Measurements from ENCODE around the gene PCNX1.
"Not testable (repeated sequence)": the region's sequence is repeated elsewhere in the genome, so short reads cannot be mapped to it uniquely, and the experiment has no call there.

PCNX1 gene

DNA sequence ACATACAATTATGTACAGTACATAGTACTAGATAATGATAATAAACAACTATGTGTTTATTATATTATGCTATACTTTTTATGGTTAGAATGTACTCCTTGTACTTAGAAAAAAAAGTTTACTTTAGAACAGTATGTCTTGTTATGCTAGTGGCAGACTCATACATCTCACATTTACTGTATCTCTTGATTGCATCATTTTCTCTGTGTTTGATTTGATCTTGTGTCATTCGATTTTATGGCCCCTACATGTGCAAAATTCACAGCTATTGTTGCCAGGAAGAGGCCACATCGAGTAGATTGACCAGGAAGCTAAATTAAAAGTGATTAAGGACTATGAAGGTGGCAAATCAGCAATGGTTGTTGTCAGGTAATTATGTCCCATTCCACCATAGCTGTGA is 153.0 kb downstream of the PCNX1 start:
- H3K27ac ChIP-seq (ENCODE audit: low read depth, low read length): no peak overlapping the region
- no peaks in the 10 kb centered on the region for H3K4me1 ChIP-seq (ENCODE audit: control insufficient read depth, insufficient read depth, low read length)
- no peak overlapping the region for H3K9ac ChIP-seq (ENCODE audit: low read length)
- peaks cover 10% of the 10 kb centered on the region for H3K36me3 ChIP-seq (ENCODE audit: control insufficient read depth, insufficient read depth, low read length)
- H3K4me3 ChIP-seq (ENCODE audit: low read length): no peak overlapping the region
- H3K27me3 ChIP-seq (ENCODE audit: control insufficient read depth, insufficient read depth, low read length): no peaks in the 10 kb centered on the region

DNA sequence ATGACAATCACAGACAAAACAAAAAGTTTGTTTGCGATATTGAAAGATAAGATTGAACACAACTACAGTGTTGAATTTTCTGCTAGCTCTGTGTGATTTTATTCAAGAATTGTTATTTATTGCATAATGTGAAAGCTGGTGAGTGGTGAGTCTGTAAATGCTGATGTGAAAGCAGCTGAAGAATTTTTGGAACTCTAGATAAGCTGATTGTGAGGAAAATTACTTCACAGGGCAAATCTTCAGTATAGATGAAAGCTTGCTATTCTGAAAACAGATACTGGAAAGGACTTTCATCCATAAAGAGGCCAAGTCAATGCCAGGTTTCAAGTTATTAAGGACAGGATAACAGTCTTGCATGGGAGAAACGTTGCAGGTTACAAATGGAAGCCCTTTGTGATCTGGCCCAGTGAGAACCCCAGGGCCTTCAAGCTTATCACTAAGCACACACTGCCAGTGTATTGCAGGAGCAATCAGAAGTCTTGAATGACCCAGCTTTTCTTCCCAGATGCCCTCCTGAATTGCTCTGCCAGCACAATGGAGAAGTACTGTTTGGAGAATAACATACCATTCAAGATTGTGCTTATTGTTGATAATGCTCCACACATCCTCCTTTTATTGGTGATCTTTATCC is 153.7 kb downstream of the PCNX1 start:
- Histone ChIP-seq H3K27me3 (ENCODE audit: control insufficient read depth, insufficient read depth, low read length) (no peaks in the 10 kb centered on the region), H3K36me3 (ENCODE audit: control insufficient read depth, insufficient read depth, low read length) (peaks cover 10% of the 10 kb centered on the region), H3K4me1 (ENCODE audit: control insufficient read depth, insufficient read depth, low read length) (no peaks in the 10 kb centered on the region), H3K9ac (ENCODE audit: low read length) (no peak overlapping the region), H3K27ac (ENCODE audit: low read depth, low read length) (no peak overlapping the region), H3K4me3 (ENCODE audit: low read length) (no peak overlapping the region)

DNA sequence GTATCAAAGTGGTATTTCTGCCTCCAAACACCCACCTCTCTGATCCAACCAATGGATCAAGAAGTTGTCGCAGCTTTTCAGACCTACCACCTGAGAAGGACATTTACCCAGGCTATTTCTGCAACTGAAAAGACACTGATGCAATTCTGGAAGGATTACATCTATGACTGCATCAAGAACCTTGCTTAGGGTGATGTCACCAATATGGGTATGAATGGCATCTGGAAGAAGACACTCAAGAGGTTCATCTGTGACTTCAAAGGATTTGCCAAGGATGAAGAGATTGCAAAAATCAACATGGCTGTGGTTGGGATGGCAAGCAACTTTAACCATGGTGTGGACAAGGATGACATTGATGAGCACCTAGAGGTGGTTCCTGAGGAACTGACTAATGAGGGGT is 154.2 kb downstream of the PCNX1 start:
- H3K27ac ChIP-seq (ENCODE audit: low read depth, low read length): no peak overlapping the region
- H3K9ac ChIP-seq (ENCODE audit: low read length): no peak overlapping the region
- no peaks in the 10 kb centered on the region for H3K27me3 ChIP-seq (ENCODE audit: control insufficient read depth, insufficient read depth, low read length)
- no peak overlapping the region for H3K4me3 ChIP-seq (ENCODE audit: low read length)
- H3K36me3 ChIP-seq (ENCODE audit: control insufficient read depth, insufficient read depth, low read length): peaks cover 10% of the 10 kb centered on the region
- no peaks in the 10 kb centered on the region for H3K4me1 ChIP-seq (ENCODE audit: control insufficient read depth, insufficient read depth, low read length)

DNA sequence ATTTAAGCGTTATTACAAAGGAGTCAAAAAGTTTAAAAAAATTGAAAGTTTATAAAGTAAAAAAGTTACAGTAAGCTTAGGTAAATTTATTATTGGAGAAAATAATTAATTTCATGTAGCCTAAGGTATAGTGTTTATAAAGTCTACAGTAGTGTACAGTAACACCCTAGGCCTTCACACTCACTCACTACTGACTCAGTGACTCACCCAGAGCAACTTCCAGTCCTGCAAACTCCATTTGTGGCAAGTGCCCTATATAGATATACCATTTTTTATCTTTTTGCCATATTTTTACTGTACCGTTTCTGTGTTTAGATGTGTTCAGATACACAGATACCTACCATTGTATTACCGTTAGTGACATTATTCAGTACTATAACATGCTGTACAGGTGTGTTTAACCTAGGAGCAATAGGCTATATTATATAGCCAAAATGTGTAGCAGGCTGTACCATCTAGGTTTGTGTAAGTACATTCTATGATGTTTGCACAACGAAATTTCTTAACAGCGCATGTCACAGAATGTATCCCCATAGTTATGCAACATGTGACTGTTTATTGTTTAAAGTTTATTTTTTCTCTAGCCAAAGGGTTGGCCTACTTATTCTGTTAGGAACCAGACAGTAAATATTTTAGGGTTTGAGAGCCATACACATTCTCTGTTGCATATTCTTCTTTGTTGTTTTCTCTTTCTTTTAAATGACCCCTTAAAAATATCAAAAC is 155.5 kb downstream of the PCNX1 start:
- H3K36me3 ChIP-seq (ENCODE audit: control insufficient read depth, insufficient read depth, low read length): peaks cover 10% of the 10 kb centered on the region
- no peak overlapping the region for H3K9ac ChIP-seq (ENCODE audit: low read length)
- H3K4me3 ChIP-seq (ENCODE audit: low read length): no peak overlapping the region
- H3K27me3 ChIP-seq (ENCODE audit: control insufficient read depth, insufficient read depth, low read length): no peaks in the 10 kb centered on the region
- no peaks in the 10 kb centered on the region for H3K4me1 ChIP-seq (ENCODE audit: control insufficient read depth, insufficient read depth, low read length)
- H3K27ac ChIP-seq (ENCODE audit: low read depth, low read length): no peak overlapping the region

DNA sequence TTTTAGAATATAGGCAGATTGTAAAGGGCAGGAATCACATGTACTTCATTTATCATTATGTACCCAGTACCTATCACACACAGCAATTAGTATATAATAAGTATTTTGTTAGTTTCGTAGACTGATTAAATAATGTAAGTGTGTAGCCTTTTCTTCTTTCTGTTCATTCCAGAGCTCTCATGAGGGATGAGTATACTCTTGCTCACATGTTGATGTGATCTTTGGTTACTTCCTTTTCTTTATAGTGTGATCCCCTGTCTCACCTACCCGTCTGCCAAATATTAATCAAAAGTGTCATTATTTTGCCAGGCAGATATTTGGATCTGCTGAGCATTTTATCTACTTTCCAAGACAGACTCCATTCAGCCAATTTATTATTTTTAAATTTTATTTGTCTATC is 156.1 kb downstream of the PCNX1 start:
- H3K9ac ChIP-seq (ENCODE audit: low read length): no peak overlapping the region
- H3K36me3 ChIP-seq (ENCODE audit: control insufficient read depth, insufficient read depth, low read length): peaks cover 12% of the 10 kb centered on the region
- H3K4me3 ChIP-seq (ENCODE audit: low read length): no peak overlapping the region
- no peaks in the 10 kb centered on the region for H3K4me1 ChIP-seq (ENCODE audit: control insufficient read depth, insufficient read depth, low read length)
- no peaks in the 10 kb centered on the region for H3K27me3 ChIP-seq (ENCODE audit: control insufficient read depth, insufficient read depth, low read length)
- no peak overlapping the region for H3K27ac ChIP-seq (ENCODE audit: low read depth, low read length)

DNA sequence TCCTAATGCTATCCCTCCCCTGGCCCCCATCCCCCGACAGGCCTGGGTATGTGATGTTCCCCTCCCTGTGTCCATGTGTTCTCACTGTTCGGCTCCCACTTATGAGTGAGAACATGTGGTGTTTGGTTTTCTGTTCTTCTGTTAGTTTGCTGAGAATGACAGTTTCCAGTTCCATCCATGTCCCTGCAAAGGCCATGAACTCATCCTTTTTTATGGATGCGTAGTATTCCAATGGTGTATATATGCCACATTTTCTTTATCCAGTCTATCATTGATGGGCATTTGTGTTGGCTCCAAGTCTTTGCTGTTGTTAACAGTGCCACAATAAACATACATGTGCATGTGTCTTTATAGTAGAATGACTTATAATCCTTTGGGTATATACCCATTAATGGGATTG is 157.5 kb downstream of the PCNX1 start:
- not testable (repeated sequence) for H3K9ac ChIP-seq (ENCODE audit: low read length); H3K36me3 ChIP-seq (ENCODE audit: control insufficient read depth, insufficient read depth, low read length); H3K4me3 ChIP-seq (ENCODE audit: low read length); H3K27ac ChIP-seq (ENCODE audit: low read depth, low read length); H3K27me3 ChIP-seq (ENCODE audit: control insufficient read depth, insufficient read depth, low read length); H3K4me1 ChIP-seq (ENCODE audit: control insufficient read depth, insufficient read depth, low read length)

DNA sequence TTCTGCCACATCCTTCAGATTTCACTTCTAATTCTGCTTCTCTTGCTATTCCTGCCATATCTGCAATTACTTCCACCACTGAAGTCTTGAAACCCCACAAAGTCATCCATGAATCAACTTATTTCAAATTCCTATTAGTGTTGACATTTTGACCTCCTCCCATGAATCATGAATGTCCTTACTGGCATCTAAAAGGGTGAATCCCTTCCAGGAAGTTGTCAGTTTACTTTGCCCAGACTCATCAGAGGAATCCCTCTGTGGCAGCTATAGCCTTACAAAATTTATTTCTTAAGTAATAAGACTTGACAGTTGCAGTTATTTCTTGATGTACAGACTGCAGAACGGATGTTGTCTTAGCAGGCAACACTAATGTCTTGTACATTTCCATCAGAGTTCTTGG is 162.9 kb downstream of the PCNX1 start:
- H3K4me3 ChIP-seq (ENCODE audit: low read length): no peak overlapping the region
- no peaks in the 10 kb centered on the region for H3K4me1 ChIP-seq (ENCODE audit: control insufficient read depth, insufficient read depth, low read length)
- no peaks in the 10 kb centered on the region for H3K27me3 ChIP-seq (ENCODE audit: control insufficient read depth, insufficient read depth, low read length)
- H3K27ac ChIP-seq (ENCODE audit: low read depth, low read length): no peak overlapping the region
- H3K36me3 ChIP-seq (ENCODE audit: control insufficient read depth, insufficient read depth, low read length): peaks cover 11% of the 10 kb centered on the region
- H3K9ac ChIP-seq (ENCODE audit: low read length): no peak overlapping the region

DNA sequence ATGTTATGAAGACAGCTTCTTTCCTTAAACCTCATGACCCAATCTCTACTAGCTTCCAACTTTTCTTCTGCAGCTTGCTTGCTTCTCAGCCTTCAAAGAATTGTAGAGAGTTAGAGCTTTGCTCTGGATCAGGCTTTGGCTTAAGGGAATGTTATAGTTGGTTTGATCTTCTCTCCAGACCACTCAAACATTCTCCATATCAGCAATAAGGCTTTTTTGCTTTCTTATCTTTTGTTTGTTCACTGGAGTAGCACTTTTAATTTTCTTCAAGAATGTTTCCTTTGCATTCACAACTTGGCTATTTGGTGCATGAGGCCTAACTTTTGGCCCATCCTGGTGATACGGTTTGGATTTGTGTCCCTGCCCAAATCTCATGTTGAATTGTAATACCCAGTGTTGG is 163.8 kb downstream of the PCNX1 start:
- Histone ChIP-seq H3K9ac (ENCODE audit: low read length) (no peak overlapping the region), H3K36me3 (ENCODE audit: control insufficient read depth, insufficient read depth, low read length) (peaks cover 11% of the 10 kb centered on the region), H3K4me3 (ENCODE audit: low read length) (no peak overlapping the region), H3K4me1 (ENCODE audit: control insufficient read depth, insufficient read depth, low read length) (no peaks in the 10 kb centered on the region), H3K27ac (ENCODE audit: low read depth, low read length) (no peak overlapping the region), H3K27me3 (ENCODE audit: control insufficient read depth, insufficient read depth, low read length) (no peaks in the 10 kb centered on the region)

DNA sequence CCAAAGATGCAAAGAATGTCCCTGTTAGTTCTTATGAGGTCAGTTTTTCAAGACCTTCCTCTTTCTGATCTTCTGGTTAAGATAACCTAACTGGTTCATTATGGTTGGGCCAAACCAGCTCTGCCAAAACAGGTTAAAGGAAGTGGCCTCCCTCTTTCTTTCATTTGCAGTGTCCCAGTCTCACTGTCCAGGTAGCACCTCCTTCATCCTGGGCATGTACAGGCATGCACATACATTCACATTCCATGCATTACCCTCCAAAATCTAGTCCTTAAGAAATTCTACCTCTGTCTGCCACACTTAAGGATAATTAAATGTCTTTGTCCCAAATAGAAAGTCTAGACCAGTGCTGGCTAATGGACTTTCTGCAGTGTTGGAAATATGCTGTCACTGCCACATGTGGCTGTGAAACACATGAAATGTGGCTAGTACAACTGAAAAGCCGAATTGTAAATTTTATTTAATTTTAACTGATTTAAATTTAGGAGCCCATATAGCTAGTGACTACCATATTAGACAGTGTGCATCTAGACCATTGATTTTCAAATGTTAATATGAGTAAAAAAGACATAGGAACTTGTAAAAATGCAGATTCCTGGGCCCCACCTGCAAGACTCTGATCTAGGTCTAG is 169.3 kb downstream of the PCNX1 start:
- Histone ChIP-seq H3K4me1 (ENCODE audit: control insufficient read depth, insufficient read depth, low read length) (no peaks in the 10 kb centered on the region), H3K36me3 (ENCODE audit: control insufficient read depth, insufficient read depth, low read length) (peaks cover 27% of the 10 kb centered on the region), H3K9ac (ENCODE audit: low read length) (no peak overlapping the region), H3K27me3 (ENCODE audit: control insufficient read depth, insufficient read depth, low read length) (no peaks in the 10 kb centered on the region), H3K27ac (ENCODE audit: low read depth, low read length) (no peak overlapping the region), H3K4me3 (ENCODE audit: low read length) (no peak overlapping the region)

DNA sequence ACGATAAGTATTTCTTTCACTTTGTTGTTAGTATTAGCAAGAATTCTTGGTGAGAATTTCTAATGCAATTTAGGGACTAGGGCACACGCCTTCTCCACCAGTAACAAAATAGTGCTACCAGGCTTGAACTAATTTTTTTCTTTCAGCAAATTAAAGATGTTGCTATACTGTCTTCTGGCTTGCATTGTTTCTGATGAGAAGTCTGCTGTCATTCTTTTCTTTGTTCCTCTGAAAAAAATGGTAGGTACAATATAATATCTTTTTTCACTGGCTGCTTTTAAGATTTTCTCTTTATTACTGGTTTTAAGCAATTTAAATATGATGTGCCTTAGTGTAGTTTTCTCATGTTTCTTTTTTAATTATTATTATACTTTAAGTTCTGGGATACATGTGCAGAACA is 171.2 kb downstream of the PCNX1 start:
- H3K27me3 ChIP-seq (ENCODE audit: control insufficient read depth, insufficient read depth, low read length): no peaks in the 10 kb centered on the region
- no peak overlapping the region for H3K27ac ChIP-seq (ENCODE audit: low read depth, low read length)
- H3K36me3 ChIP-seq (ENCODE audit: control insufficient read depth, insufficient read depth, low read length): peaks cover 27% of the 10 kb centered on the region
- H3K4me3 ChIP-seq (ENCODE audit: low read length): no peak overlapping the region
- H3K4me1 ChIP-seq (ENCODE audit: control insufficient read depth, insufficient read depth, low read length): no peaks in the 10 kb centered on the region
- H3K9ac ChIP-seq (ENCODE audit: low read length): no peak overlapping the region

DNA sequence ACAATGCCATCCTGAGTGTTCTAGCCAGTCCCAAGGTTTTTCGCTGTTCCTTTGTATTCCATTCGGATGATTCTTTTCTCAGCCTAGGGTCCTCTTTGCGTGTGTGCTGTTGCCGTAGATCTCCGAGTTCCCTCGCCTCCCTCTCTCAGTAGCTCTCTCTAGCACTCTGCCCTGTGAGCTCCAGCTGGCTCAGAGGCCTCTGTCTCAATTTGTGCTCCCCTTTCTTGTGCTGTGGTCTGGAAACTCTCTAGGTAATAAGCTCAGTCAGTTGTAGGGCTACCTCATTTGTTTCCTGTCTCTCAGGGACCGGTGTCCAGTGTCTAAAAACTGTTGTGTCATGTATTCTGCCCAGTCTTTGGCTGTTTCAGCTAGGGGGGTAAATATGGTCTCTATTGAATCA is 179.3 kb downstream of the PCNX1 start:
- Histone ChIP-seq H3K27me3 (ENCODE audit: control insufficient read depth, insufficient read depth, low read length) (no peaks in the 10 kb centered on the region), H3K9ac (ENCODE audit: low read length) (no peak overlapping the region), H3K4me3 (ENCODE audit: low read length) (no peak overlapping the region), H3K36me3 (ENCODE audit: control insufficient read depth, insufficient read depth, low read length) (peaks cover 9% of the 10 kb centered on the region), H3K4me1 (ENCODE audit: control insufficient read depth, insufficient read depth, low read length) (no peaks in the 10 kb centered on the region), H3K27ac (ENCODE audit: low read depth, low read length) (no peak overlapping the region)

DNA sequence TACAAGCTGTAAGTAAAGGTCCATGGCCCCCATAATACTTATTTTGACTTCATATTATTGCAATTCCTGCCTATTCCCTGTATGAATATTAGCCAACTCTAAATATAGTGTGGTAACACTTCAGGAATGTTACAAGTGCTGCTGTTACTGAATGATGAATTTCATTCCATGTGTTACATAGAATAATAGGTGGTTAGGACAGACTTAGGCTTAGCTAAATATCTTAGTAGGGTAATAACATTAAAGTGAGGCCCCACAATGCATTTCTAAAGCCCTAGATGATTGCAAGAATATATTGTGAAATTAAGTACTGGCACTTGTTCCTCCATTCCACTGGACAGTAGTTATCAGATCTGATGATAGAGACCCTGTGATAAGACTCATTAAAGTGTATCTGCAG is 182.7 kb downstream of the PCNX1 start:
- no peak overlapping the region for H3K9ac ChIP-seq (ENCODE audit: low read length)
- H3K27me3 ChIP-seq (ENCODE audit: control insufficient read depth, insufficient read depth, low read length): no peaks in the 10 kb centered on the region
- H3K4me3 ChIP-seq (ENCODE audit: low read length): no peak overlapping the region
- H3K27ac ChIP-seq (ENCODE audit: low read depth, low read length): no peak overlapping the region
- H3K4me1 ChIP-seq (ENCODE audit: control insufficient read depth, insufficient read depth, low read length): no peaks in the 10 kb centered on the region
- peaks cover 9% of the 10 kb centered on the region for H3K36me3 ChIP-seq (ENCODE audit: control insufficient read depth, insufficient read depth, low read length)

DNA sequence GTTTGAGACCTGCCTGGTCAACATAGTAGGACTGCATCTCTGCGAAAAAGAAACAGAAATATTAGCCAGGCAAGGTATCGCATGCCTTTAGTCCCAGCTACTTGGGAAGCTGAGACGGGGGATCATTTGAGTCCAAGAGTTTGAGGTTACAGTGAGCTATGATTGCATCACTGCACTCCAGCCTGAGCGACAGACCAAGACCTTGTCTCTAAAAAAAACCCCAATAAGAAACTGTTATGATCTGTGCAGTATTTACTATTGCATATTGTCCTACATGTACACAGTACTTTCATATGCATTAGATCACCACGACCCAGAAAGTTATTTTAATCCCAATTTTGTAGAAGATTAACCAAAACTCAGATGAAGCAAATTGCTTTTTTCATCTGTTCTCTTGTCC is 187.5 kb downstream of the PCNX1 start:
- H3K4me3 ChIP-seq (ENCODE audit: low read length): no peak overlapping the region
- no peak overlapping the region for H3K27ac ChIP-seq (ENCODE audit: low read depth, low read length)
- no peaks in the 10 kb centered on the region for H3K4me1 ChIP-seq (ENCODE audit: control insufficient read depth, insufficient read depth, low read length)
- H3K36me3 ChIP-seq (ENCODE audit: control insufficient read depth, insufficient read depth, low read length): peaks cover 4% of the 10 kb centered on the region
- H3K27me3 ChIP-seq (ENCODE audit: control insufficient read depth, insufficient read depth, low read length): no peaks in the 10 kb centered on the region
- no peak overlapping the region for H3K9ac ChIP-seq (ENCODE audit: low read length)
